ENCODE results near the gene CACNA1C.
"Not testable (repeated sequence)": the region's sequence is repeated elsewhere in the genome, so short reads cannot be mapped to it uniquely, and the experiment has no call there.

The CACNA1C gene

DNA sequence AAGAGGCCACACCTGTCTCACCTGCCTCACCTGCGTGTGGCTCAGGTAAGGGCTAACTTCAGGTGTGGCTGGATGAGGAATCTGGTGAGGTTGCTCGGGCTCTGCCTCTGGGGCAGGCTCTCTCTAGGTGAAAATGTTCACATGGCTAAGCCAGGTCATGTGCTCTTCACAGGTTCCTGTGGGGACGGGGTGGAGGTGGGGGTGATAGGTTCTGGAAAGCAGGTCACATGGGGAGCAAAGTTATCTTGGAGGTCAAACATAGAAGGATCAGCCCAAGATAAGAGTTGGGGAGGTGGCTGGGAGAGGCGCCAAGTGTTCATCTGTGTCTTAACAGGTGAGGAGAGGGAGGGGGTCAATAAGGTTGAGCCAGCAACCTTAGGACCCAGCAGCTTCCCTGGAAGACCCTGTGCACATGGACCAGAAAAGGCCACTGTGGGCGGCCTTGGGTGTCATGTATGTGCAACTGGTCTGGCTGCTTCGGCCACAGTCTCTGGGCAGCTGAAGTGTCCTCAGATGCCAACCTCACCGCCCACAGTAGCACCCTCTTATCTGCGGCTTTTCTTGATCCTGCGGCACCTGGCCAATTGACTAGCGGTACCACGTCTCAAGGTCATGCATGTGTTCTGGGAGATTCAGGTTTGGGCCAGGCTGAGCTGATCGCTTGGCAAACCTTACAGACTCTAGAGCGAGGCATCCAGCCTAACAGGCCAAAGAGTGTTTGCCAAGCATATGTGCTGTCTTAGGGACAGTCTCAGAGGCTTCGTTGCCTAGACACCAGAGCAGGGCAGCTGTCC lies 60.5 kb downstream of the CACNA1C start:
- ATAC-seq, result no peak

DNA sequence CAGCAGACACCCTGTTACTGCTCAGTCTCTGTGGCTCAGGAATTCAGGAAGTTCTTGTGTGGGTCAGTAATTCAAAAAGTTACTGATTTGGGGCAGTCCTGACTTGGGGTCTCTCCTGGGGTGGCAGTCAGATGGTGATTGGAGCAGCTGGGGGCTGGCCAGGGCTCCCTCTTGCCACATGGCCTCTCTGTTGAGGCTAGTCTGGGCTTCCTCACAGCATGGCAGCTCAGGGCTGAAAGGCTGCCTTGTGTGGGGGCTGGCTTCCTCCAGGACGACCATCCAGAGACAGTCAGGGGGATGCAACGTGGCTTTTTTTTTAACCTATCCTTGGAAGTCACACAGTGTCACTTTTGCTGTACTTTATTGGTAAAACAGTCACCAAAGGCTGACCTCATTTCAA lies 61.3 kb downstream of the CACNA1C start:
- no peak for ATAC-seq

DNA sequence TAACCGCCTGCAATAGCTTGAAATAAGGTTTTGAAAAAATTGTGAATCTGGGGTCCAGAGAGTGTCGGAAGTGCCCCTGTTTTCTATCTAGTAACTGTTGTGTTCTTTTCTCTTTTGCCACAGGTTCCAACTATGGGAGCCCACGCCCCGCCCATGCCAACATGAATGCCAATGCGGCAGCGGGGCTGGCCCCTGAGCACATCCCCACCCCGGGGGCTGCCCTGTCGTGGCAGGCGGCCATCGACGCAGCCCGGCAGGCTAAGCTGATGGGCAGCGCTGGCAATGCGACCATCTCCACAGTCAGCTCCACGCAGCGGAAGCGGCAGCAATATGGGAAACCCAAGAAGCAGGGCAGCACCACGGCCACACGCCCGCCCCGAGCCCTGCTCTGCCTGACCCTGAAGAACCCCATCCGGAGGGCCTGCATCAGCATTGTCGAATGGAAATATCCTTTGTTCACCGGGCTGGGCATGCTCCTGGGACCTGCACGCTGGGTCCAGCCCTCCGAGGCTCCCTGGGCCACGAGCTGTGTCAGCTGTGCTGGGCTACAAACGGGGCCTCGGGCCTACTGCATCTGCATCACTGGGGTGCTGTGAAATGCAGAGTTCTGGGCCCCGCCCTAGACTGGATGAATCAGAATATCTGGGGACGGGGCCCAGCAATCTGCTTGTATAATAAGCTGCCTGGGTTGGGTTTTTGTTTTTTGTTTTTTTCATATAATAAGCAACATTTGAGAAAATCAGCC lies 62.5 kb downstream of the CACNA1C start:
- ATAC-seq, result no peak

DNA sequence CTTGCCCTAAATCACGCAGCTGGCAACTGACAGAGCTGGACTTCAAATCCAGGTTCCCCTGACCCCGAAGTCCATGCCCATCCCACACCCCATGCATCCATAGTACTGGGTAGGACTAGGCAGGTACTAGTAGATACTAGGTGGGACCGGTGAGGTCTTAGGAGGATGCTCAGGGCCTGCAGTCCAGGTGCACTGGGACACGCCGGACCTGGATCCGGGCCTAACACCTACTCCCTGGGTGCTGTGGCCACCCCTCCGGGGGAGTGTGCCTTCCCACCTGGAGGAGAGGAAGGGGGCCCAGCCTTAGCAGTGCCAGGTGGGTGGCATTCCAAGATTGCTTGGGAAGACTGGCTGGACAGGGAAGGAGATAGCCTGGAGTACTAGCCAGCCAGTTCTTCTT lies 64.8 kb downstream of the CACNA1C start:
- ATAC-seq, result no peak

DNA sequence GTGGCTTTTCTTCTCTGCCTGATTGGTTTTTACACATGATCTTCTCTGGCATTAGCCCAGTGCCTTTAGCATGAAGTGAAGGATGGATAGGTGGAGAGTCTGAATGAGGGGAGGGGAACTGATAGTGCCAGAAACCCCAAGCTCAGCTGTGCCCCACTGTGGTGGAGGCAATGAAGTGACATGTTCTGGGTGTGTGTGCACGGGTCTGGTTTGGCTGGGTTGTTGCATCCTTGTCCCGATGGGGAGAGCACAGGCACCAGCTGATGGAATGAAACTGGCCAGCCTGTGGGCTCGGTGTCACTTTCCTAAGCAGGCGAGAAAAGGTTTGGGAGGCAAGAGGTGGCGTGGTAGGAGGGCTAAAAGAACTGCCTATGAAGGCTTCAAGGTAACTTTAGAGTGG lies 65.3 kb downstream of the CACNA1C start:
- no peak for ATAC-seq

DNA sequence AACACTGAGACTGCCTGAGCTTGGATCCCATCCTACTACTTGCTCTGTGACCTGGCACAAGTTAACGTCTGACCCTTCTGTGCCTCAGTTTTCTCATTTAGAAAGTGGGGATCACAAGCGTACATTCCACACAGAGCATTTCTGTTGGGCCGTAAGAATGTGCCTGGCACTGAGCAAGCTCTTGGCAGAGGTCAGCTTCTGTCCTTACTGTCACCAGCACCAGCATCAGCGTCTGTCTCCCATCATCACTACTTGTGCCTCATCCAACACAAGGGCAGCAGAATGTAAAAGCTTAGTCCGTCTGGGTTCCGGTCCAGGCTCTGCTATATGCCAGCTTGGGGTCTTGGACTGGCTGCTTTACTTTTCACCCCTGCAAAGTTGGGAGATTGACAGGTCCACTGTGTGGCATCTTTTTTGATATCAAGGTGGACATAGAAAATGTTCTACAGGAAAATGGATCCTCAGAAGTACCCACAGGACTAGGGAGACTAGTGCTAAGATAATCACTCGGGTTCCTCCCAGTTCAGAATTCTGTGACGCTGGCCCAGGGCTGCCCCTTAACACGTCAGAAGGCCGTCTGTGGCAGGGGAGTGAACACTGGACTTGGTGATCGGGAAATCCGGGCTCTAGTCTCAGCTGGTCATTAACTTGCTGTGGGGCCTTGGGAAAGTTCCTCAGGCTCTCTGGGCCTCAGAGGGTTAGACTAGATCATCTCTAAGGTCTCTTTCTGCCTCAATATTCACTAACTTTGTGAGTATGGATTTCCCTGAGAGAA lies 65.9 kb downstream of the CACNA1C start:
- no peak for ATAC-seq

DNA sequence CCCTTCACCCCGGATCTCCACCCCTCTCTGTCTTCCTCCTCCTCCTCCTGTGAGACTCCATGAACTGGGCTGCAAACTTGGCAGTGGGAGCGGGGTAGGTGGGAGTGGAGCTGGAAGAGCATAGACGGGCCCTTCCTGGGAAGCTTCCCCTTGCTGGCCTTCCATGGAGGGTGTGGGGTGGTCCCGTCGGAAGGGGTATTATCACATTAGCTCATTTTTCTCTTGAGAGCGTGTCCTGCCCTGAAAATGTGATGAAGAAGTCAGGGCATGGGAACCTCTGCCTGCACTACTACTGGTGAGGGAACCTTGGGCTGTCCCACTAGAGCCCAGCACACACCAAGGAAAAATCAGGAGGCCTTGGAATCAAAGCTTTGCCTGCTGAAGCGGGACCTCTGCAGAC lies 66.5 kb downstream of the CACNA1C start:
- ATAC-seq, result no peak

DNA sequence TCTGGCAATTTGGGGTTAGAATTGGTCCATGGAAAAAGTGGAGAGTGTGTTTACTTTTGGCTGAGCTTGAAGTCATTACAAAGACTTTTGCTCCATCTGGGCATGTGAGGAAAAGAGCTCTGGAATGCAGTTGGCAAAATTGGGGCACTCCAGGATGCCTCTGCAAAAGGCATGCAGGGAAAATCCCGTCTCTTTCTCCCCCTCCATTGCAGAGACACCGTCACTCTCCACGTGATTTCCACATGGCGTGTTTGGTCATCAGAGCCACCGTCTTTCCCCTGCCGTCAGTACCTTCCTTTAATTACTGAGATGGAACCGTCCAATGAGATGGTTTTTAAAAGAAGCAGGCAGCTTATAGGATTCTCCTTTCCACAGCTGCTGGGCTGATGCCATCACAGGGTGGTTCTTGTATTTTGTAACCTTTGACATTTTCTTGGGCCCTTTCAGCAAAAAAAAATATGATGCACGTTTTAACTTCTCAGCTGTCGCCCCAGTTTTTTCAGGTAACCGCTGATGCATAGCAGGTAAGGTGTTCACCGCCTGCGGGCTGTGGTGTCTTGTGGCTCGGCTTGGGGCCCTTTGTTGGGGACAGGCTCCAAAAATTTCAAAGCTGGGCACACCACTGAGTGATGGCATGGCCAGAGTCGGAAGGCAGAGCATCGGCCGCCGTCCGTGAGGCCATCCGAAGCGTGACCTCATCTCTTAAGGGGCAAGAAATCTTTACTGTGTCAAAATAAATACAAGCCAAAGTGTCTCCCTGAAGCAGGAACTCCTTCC lies 68.4 kb downstream of the CACNA1C start:
- no peak for ATAC-seq

DNA sequence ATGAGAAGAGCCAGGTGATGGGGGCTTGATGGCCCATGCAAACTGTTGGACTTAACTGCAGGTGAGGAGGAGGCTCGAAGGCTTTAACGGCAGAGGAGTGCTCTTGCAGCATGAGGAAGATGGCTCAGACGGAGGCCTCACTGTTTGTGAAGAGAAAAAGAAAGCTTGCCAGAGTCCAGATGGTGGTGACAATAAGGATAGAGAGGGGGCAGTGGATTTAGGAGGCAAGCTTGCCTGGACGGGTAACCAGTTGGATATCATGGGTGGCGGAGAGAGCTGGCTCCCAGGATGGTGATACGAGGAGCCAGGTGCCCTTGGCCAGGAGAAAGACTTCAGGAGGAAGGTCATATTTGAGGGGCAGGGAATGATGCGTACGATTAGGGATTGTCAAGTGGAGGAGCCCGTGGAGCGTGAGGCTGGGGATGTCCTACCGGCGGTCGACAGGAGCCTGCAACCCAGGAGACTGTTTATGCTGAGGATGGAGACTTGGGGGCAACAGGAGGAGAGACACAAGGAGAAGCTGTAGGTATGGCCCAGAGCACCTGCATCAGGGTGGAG lies 71.8 kb downstream of the CACNA1C start:
- no peak for ATAC-seq

DNA sequence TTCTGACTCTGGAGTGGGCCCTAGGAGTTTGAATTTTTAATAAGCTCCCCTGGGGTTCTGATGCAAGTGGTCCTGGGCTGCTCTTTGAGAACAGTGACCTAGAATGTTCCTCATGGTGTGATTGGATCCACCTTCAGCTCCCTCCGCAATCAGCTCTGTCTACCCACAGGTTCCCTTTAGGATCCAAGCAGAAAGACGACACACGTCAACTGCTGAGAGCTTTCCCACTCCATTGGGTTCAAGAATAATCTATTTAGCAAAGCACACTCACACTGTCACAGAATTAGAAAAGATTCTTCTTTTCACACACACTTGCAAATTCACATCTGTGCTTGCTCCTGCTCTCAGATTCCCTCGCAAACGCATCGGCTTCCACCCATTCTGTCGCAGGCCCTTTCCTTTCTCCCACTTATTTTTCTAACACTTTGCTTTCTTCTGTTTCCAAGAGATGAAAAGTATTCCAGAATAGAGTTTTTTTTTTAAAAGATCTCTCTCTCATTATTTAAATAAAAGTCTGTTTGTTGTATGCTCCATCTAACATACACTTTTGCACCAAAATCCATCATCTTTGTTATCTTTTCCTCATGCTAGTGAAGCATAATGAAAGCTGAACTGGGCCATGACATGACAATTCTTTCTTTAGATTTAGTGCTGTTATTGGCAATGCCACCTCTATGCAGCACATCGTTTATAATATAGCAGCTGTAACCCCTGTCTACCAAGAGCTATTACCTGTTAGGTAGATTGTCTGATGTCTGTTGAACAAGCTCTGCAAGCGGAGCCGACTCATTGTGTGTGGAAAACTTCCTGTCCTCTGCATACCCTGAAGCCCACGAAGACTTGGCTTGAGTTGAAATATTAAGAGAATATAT lies 73.1 kb downstream of the CACNA1C start:
- no peak for ATAC-seq

DNA sequence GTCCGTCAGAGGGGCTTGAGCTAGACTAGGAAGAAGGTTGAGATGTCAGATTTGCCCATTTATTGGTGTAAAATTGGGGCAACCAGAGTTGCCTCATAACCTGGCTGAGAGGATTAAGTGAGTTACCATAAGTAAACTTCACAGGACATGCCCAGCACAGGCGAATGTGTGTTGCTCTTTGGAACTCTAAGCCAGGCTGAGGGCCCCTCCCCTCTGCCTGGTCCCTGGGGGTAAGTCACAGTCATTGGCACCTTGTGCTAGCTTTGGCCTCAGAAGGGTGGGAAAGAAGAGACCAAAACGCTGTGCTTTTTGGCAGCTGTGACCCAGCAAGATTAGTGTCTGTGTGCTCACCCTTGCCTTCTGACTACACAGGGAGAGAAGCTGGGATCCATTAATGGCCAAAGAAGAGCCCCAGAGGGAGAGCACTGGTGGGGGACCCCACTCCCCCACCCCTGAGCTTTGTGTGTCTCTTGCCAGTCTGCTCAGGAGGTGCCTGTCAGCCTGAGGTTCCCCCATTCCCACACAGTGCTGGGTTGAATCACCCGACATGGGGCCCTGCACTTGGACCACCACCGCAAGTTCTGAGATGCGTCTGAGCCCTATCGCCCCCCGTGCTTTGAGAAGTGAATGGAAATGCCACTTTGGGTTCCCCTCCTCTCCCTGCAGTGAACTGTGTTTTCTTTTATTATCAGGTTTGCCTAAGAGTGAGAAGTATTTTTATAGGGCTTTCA lies 74.1 kb downstream of the CACNA1C start:
- ATAC-seq, result no peak

DNA sequence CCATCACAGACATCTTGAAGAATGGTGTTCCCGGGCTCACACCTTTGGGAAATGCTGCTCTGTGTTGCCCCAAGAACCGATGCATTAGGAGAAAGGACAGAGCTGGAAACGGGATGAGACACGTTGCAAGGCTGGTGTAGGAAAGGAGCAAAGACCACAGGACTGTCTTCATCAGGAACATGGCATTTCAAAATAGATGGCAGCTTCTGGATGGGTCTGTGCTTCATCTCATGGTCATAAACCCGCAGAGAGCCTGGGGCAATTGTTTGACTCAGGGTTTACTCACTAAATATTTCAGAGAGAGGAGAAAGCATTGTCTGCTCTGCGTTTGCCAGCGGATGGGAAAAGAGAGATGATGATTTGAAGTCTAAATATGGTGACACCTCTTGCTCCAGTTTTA lies 76.3 kb downstream of the CACNA1C start:
- ATAC-seq, result no peak

DNA sequence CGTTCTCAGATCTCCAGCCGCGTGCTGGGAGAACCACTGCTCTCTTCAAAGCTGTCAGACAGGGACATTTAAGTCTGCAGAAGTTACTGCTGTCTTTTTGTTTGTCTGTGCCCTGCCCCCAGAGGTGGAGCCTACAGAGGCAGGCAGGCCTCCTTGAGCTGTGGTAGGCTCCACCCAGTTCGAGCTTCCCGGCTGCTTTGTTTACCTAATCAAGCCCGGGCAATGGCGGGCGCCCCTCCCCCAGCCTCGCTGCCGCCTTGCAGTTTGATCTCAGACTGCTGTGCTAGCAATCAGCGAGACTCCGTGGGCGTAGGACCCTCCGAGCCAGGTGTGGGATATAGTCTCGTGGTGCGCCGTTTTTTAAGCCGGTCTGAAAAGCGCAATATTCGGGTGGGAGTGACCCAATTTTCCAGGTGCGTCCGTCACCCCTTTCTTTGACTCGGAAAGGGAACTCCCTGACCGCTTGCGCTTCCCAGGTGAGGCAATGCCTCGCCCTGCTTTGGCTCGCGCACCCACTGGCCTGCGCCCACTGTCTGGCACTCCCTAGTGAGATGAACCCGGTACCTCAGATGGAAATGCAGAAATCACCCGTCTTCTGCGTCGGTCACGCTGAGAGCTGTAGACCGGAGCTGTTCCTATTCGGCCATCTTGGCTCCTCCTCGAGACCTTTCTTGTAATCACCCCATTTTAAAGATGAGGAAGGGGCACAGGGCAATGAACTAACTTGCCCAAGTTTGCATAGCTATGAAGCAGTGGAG lies 83.1 kb downstream of the CACNA1C start:
- ATAC-seq, result not testable (repeated sequence)

DNA sequence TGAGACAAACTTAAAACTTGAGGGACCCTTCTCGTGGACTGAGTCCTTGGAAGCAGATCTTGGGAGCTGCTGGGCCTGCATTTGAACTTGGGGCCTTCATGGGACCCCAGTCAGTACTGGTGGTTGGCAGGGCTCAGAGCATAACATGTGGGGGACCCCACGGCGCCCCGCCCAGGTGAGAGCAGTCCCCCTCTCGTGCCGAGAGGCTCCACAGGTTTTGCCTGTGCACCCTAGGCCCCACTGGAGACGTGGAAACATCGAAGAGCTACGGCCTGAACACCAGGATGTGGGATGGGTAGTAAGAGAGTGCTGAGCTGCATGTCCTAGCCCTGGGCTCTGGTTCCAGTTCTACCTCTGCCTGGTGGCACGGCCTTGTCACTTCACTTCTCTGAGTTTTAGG lies 84.1 kb downstream of the CACNA1C start:
- ATAC-seq, result no peak

DNA sequence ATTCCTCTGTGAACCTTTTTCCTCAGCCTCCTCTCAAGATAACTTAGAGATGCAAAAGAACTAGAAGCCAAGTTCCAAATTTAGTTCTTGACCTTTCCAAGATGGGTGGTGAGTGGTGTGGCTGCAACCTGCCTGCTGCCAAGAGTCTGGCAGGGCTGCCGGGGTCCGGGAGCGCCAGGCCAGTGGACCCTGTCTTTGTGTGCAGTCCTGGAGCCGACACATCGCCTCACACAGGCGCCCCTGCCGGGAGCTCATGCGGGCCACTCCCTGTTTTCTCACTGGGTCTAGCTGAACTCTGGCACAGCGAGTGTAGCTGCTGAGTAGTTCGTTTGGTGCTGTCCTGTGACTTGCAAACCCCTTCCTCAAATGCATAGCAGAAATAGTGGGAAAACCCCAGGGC lies 84.9 kb downstream of the CACNA1C start:
- no peak for ATAC-seq

DNA sequence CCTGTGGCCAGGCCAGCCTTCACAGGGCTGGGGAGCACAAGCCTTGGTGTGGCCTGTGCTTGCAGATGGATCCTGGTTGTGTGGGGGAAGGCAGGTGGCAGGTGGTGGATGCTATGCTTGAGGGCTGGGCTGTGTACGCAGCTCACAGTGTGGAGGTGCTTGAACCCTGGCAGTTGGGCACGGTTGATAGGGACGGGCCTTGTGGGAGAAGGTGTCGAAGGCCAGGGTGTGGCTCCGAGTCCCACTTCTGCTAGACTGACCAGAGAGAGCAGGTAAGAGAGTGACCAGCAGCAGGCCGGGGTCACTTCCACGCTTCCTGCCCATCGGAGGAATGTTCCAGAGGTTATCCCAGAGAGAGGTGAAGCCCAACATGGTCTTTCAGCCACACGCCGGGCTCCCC lies 85.5 kb downstream of the CACNA1C start:
- ATAC-seq, result no peak

DNA sequence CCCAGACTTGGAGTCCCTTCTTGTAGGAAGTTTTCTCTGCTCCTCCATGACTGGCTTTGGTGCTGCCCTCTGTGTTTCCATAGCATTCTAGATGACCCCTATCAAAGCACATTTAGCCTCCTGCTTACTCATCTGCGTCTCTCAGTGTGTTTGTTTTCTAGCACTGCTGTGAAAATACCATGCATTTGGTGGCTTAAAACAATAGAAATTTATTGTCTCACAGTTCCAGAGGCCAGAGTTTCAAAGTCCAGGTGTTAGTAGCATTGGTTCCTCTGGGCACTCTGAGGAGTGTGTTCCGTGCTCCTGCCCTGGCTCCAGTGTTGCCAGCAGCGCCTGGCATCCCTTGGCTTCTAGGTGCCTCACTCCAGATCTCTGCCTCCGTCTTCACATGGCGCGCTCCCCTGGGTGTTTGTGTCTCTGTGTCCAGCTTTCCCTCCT lies 86.1 kb downstream of the CACNA1C start:
- no peak for ATAC-seq

DNA sequence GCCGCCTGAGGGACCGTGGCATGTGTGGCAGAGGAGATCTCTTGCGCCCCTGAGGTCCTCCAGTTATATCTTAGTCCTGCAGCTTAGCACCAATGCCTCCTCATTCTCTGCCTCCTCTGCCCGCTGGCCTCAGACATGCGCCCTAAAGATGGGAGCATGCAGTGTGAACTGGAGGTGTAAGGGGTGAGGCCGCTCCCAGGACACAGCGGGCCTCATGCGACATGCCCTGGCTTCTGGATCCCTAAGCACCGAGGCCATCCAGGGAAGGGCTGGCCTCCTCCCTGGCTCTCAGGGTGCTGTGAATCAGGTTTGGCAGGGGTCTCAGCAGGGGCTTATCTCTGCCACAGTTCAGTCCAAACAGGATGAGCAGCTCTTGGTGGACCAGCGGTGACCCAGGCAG lies 86.9 kb downstream of the CACNA1C start:
- ATAC-seq, result no peak

DNA sequence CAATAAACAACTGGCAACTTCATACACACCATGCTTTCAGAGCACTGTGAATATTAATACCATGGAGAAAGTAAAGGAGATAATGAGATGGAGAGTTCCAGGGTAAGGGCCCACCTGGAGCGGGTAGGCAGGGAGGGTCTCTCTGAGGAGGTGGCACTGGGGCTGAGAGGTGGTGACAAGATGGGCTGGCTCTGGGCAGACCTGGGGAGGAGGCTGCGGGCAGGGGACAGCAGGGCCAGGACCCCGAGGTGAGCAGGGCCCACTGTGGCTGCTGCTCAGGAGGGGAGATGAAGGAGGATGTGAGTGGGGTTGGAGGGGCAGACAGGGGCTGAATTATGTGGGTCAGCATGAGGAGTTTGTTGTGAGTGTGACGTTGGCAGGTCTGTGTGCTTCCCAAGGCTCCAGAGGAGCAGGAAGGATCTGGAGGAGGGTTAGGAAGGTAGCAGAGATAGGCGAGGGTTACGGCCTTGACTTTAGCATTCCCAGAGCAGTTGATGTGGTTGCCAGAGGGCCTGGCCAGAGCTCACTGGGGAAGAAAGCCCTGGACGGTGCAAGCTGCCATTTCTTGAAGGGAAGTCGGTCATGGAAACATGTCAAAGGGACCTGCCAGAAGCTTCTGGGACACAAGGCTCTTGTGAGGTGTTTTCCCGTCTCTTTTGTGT lies 88.2 kb downstream of the CACNA1C start:
- ATAC-seq, result no peak
